Mucosa of stomach (tissue), 1 donor: Measurements from ENCODE around the gene PAX8.

Source experiments
- H3K27me3 ChIP-seq: one replicate; pipeline ENCODE4 v1.7.0; 2013; ENCODE audit warnings: mild to moderate bottlenecking, low read length; ENCODE audit not compliant: control insufficient read depth, insufficient read depth
- H3K36me3 ChIP-seq: one replicate; pipeline ENCODE4 v1.7.0; 2013; ENCODE audit warnings: low read length; ENCODE audit not compliant: control insufficient read depth, insufficient read depth
- H3K4me1 ChIP-seq: one replicate; pipeline ENCODE4 v1.7.0; 2013; ENCODE audit warnings: mild to moderate bottlenecking, low read length; ENCODE audit not compliant: control insufficient read depth, insufficient read depth
- H3K4me3 ChIP-seq: one replicate; pipeline ENCODE4 v1.7.0; 2013; ENCODE audit warnings: low read length
- H3K9ac ChIP-seq: one replicate; pipeline ENCODE4 v1.7.0; 2013; ENCODE audit warnings: mild to moderate bottlenecking, low read length, moderate library complexity
- H3K9me3 ChIP-seq: one replicate; pipeline ENCODE4 v1.7.0; 2013; ENCODE audit warnings: mild to moderate bottlenecking, low read length, moderate library complexity; ENCODE audit not compliant: control insufficient read depth
- donor health status: Pancreatic carcinoma.

Gene PAX8

GRCh38 chr2:113212245-113213060, 66.3 kb downstream of the PAX8 start:
- Histone ChIP-seq H3K9ac (peak overlapping the region; percentile 37), H3K27me3 (no peaks in the 10 kb centered on the region), H3K4me3 (no peak overlapping the region), H3K36me3 (no peaks in the 10 kb centered on the region), H3K4me1 (peaks cover 26% of the 10 kb centered on the region), H3K9me3 (no peaks in the 10 kb centered on the region)

- Histone ChIP-seq H3K9me3 (no peaks in the 10 kb centered on the region), H3K9ac (peak overlapping the region; percentile 37), H3K4me3 (no peak overlapping the region), H3K4me1 (peaks cover 26% of the 10 kb centered on the region), H3K27me3 (no peaks in the 10 kb centered on the region), H3K36me3 (no peaks in the 10 kb centered on the region)
Measured at GRCh38 chr2:113211226-113212105, 67.3 kb downstream of the PAX8 start.

- Histone ChIP-seq H3K9ac (no peak overlapping the region), H3K27me3 (no peaks in the 10 kb centered on the region), H3K4me3 (no peak overlapping the region), H3K9me3 (no peaks in the 10 kb centered on the region), H3K4me1 (peaks cover 26% of the 10 kb centered on the region), H3K36me3 (no peaks in the 10 kb centered on the region)
Measured at GRCh38 chr2:113209646-113210171, 69.0 kb downstream of the PAX8 start.

GRCh38 chr2:113209011-113209645, 69.6 kb downstream of the PAX8 start:
- Histone ChIP-seq H3K9me3 (no peaks in the 10 kb centered on the region), H3K27me3 (no peaks in the 10 kb centered on the region), H3K36me3 (no peaks in the 10 kb centered on the region), H3K4me1 (peaks cover 26% of the 10 kb centered on the region), H3K9ac (no peak overlapping the region), H3K4me3 (no peak overlapping the region)

GRCh38 chr2:113208396-113208795, 70.3 kb downstream of the PAX8 start:
- Histone ChIP-seq H3K36me3 (no peaks in the 10 kb centered on the region), H3K27me3 (no peaks in the 10 kb centered on the region), H3K9ac (no peak overlapping the region), H3K4me3 (no peak overlapping the region), H3K4me1 (peaks cover 26% of the 10 kb centered on the region), H3K9me3 (no peaks in the 10 kb centered on the region)

GRCh38 chr2:113207021-113207420, 71.7 kb downstream of the PAX8 start:
- Histone ChIP-seq H3K4me1 (peaks cover 23% of the 10 kb centered on the region), H3K9ac (no peak overlapping the region), H3K27me3 (no peaks in the 10 kb centered on the region), H3K4me3 (no peak overlapping the region), H3K36me3 (no peaks in the 10 kb centered on the region), H3K9me3 (no peaks in the 10 kb centered on the region)

GRCh38 chr2:113206251-113206650, 72.5 kb downstream of the PAX8 start:
- Histone ChIP-seq H3K9me3 (no peaks in the 10 kb centered on the region), H3K9ac (no peak overlapping the region), H3K27me3 (no peaks in the 10 kb centered on the region), H3K4me1 (peaks cover 15% of the 10 kb centered on the region), H3K4me3 (no peak overlapping the region), H3K36me3 (no peaks in the 10 kb centered on the region)

- H3K4me3 ChIP-seq: no peak overlapping the region
- peaks cover 13% of the 10 kb centered on the region for H3K4me1 ChIP-seq
- H3K9ac ChIP-seq: no peak overlapping the region
- H3K27me3 ChIP-seq: no peaks in the 10 kb centered on the region
- no peaks in the 10 kb centered on the region for H3K36me3 ChIP-seq
- H3K9me3 ChIP-seq: no peaks in the 10 kb centered on the region
Measured at GRCh38 chr2:113203901-113204519, 74.7 kb downstream of the PAX8 start.

GRCh38 chr2:113203217-113203530, 75.5 kb downstream of the PAX8 start:
- H3K9ac ChIP-seq: no peak overlapping the region
- peaks cover 16% of the 10 kb centered on the region for H3K4me1 ChIP-seq
- H3K4me3 ChIP-seq: no peak overlapping the region
- H3K27me3 ChIP-seq: no peaks in the 10 kb centered on the region
- no peaks in the 10 kb centered on the region for H3K36me3 ChIP-seq
- no peaks in the 10 kb centered on the region for H3K9me3 ChIP-seq

- Histone ChIP-seq H3K4me1 (peaks cover 16% of the 10 kb centered on the region), H3K9me3 (no peaks in the 10 kb centered on the region), H3K36me3 (no peaks in the 10 kb centered on the region), H3K4me3 (no peak overlapping the region), H3K9ac (no peak overlapping the region), H3K27me3 (no peaks in the 10 kb centered on the region)
Measured at GRCh38 chr2:113202305-113203216, 76.2 kb downstream of the PAX8 start.
